ENCODE results near the gene PGBD5. TPM values are rescaled to one million over a fixed set of nuclear protein-coding genes. Genes with fewer than 3 reads are reported as not detected.

The PGBD5 gene
- total and polyA plus RNA-seq, 2 experiments from 2014 or later, result 0.82 to 2.4 TPM

- Histone ChIP-seq H3K27me3 (no peaks in the 10 kb centered on the region), H2AFZ (no peak overlapping the region), H3K4me2 (no peak overlapping the region), H3K36me3 (replicated peaks; ENCODE audit: insufficient read depth, low read depth) (no peaks in the 10 kb centered on the region), H3K9me2 (replicated peaks; ENCODE audit: insufficient read depth) (no peaks in the 10 kb centered on the region), H3K4me1 (ENCODE audit: insufficient read depth) (no peaks in the 10 kb centered on the region), H3K27ac (no peak overlapping the region), H3K9me3 (ENCODE audit: low read depth) (no peaks in the 10 kb centered on the region), H4K20me1 (ENCODE audit: insufficient read depth, poor library complexity, severe bottlenecking) (no peaks in the 10 kb centered on the region), H3K4me3 (no peak overlapping the region), H3K79me2 (no peaks in the 10 kb centered on the region)
- 91% methylated on average over 18 of the region's 18 CpGs for WGBS (ENCODE audit: low lambda C conversion rate, missing lambda C conversion rate)
- DNase-seq (ENCODE audit: low spot score), result no peak
- TF ChIP-seq EZH2 (IDR thresholded peaks at IDR 0.05; ENCODE audit: borderline replicate concordance) (no peak), EZH2phosphoT487 (IDR thresholded peaks at IDR 0.05; ENCODE audit: low read depth, severe bottlenecking, unreplicated experiment) (no peak)
- TF ChIP-seq, protein P1, sequence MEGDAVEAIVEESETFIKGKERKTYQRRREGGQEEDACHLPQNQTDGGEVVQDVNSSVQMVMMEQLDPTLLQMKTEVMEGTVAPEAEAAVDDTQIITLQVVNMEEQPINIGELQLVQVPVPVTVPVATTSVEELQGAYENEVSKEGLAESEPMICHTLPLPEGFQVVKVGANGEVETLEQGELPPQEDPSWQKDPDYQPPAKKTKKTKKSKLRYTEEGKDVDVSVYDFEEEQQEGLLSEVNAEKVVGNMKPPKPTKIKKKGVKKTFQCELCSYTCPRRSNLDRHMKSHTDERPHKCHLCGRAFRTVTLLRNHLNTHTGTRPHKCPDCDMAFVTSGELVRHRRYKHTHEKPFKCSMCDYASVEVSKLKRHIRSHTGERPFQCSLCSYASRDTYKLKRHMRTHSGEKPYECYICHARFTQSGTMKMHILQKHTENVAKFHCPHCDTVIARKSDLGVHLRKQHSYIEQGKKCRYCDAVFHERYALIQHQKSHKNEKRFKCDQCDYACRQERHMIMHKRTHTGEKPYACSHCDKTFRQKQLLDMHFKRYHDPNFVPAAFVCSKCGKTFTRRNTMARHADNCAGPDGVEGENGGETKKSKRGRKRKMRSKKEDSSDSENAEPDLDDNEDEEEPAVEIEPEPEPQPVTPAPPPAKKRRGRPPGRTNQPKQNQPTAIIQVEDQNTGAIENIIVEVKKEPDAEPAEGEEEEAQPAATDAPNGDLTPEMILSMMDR (IDR thresholded peaks at IDR 0.05; ENCODE audit: poor library complexity), result no peak
Measured at GRCh38 chr1:230321741-230322420, 104.3 kb downstream of the PGBD5 start.

DNA sequence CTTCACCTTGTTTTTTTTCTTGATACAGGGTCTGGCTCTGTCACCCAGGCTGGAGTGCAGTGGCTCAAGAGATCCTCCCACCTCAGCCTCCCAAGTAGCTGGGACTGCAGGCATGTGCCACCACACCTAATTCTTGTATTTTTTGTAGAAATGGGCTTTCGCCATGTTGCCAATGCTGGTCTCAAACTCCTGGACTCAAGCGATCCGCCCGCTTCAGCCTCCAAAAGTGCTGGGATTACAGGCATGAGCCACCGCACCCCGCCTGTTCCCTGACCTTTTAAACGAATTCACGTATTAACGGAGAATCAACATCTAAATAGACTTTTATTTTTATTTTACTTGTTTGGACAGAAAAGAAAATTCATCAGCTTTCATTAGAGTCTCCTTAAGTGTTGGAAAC is 104.8 kb downstream of the PGBD5 start:
- Histone ChIP-seq H3K27me3 (no peaks in the 10 kb centered on the region), H4K20me1 (ENCODE audit: insufficient read depth, poor library complexity, severe bottlenecking) (no peaks in the 10 kb centered on the region), H3K79me2 (no peaks in the 10 kb centered on the region), H3K4me3 (no peak overlapping the region), H3K9me3 (ENCODE audit: low read depth) (no peaks in the 10 kb centered on the region), H2AFZ (no peak overlapping the region), H3K9me2 (replicated peaks; ENCODE audit: insufficient read depth) (no peaks in the 10 kb centered on the region), H3K36me3 (replicated peaks; ENCODE audit: insufficient read depth, low read depth) (no peaks in the 10 kb centered on the region), H3K27ac (no peak overlapping the region), H3K4me1 (ENCODE audit: insufficient read depth) (no peaks in the 10 kb centered on the region), H3K4me2 (no peak overlapping the region)
- no peak for DNase-seq (ENCODE audit: low spot score)
- TF ChIP-seq EZH2 (IDR thresholded peaks at IDR 0.05; ENCODE audit: borderline replicate concordance) (no peak), EZH2phosphoT487 (IDR thresholded peaks at IDR 0.05; ENCODE audit: low read depth, severe bottlenecking, unreplicated experiment) (no peak)
- TF ChIP-seq, protein P1 (IDR thresholded peaks at IDR 0.05; ENCODE audit: poor library complexity), result no peak
- WGBS (ENCODE audit: low lambda C conversion rate, missing lambda C conversion rate), result 92% methylated on average over 9 of the region's 9 CpGs

GRCh38 chr1:230320804-230321203 is 105.3 kb downstream of the PGBD5 start:
- no peaks in the 10 kb centered on the region for H3K4me1 ChIP-seq (ENCODE audit: insufficient read depth)
- no peak overlapping the region for H2AFZ ChIP-seq
- H3K9me2 ChIP-seq (replicated peaks; ENCODE audit: insufficient read depth), result no peaks in the 10 kb centered on the region
- no peaks in the 10 kb centered on the region for H3K27me3 ChIP-seq
- H3K27ac ChIP-seq, result no peak overlapping the region
- no peak for TF ChIP-seq EZH2phosphoT487 (IDR thresholded peaks at IDR 0.05; ENCODE audit: low read depth, severe bottlenecking, unreplicated experiment)
- TF ChIP-seq, protein P1 (IDR thresholded peaks at IDR 0.05; ENCODE audit: poor library complexity), result no peak
- no peak for TF ChIP-seq EZH2 (IDR thresholded peaks at IDR 0.05; ENCODE audit: borderline replicate concordance)
- WGBS (ENCODE audit: low lambda C conversion rate, missing lambda C conversion rate), result 91% methylated on average over 4 of the region's 4 CpGs
- H3K79me2 ChIP-seq, result no peaks in the 10 kb centered on the region
- no peak for DNase-seq (ENCODE audit: low spot score)
- no peaks in the 10 kb centered on the region for H4K20me1 ChIP-seq (ENCODE audit: insufficient read depth, poor library complexity, severe bottlenecking)
- no peak overlapping the region for H3K4me3 ChIP-seq
- H3K9me3 ChIP-seq (ENCODE audit: low read depth), result no peaks in the 10 kb centered on the region
- H3K36me3 ChIP-seq (replicated peaks; ENCODE audit: insufficient read depth, low read depth), result no peaks in the 10 kb centered on the region
- H3K4me2 ChIP-seq, result no peak overlapping the region
